ENCODE data around the gene STAG1. TPM values are rescaled to one million over a fixed set of nuclear protein-coding genes. Genes with fewer than 3 reads are reported as not detected.
"Not testable (repeated sequence)": the region's sequence is repeated elsewhere in the genome, so short reads cannot be mapped to it uniquely, and the experiment has no call there.

The STAG1 gene
- total RNA-seq, 1 donor = 40.0 TPM

DNA sequence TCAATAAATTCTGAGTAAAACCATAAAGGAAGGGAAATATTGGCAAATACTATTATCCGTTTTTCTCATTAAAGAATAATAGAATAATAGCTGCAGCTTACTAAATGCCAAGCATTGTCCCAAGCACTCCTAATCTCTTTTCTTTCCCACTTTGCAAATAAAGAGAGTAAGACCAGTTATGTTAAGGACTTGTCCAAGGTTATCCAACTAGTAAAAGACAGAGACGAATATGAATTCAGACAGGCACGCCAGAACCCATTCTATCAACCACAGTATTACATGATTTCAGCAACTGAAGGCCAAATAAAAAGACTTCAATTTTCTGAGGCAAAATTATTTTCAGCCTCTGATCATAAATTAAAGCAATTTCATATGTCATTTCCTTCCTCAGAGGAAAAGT lies 235.5 kb downstream of the STAG1 start:
- Histone ChIP-seq H3K4me3 (ENCODE audit: low read length) (no peak overlapping the region), H3K4me1 (ENCODE audit: insufficient read depth, low read length) (no peaks in the 10 kb centered on the region), H3K9me3 (ENCODE audit: low read depth, low read length) (no peaks in the 10 kb centered on the region), H3K27me3 (ENCODE audit: insufficient read depth, low read length) (no peaks in the 10 kb centered on the region)

DNA sequence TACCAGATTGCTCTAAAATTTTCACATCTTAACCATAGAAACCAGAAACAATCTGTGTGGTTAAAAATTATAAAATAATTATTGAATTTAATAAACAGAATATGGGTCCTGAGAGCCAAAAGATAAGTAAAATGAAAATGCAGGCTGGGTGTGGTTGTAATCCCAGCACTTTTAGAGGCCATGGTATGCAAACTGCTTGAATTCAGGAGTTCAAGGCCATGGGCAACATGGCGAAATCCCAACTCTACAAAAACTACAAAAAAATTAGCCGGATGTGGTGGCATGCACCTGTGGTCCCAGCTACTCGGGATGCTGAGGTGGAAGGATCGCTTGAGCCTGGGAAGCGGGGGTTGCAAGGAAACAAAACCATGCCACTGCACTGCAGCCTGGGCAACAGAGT lies 236.1 kb downstream of the STAG1 start:
- Histone ChIP-seq H3K9me3 (ENCODE audit: low read depth, low read length) (no peaks in the 10 kb centered on the region), H3K27me3 (ENCODE audit: insufficient read depth, low read length) (no peaks in the 10 kb centered on the region), H3K4me3 (ENCODE audit: low read length) (no peak overlapping the region), H3K4me1 (ENCODE audit: insufficient read depth, low read length) (no peaks in the 10 kb centered on the region)

DNA sequence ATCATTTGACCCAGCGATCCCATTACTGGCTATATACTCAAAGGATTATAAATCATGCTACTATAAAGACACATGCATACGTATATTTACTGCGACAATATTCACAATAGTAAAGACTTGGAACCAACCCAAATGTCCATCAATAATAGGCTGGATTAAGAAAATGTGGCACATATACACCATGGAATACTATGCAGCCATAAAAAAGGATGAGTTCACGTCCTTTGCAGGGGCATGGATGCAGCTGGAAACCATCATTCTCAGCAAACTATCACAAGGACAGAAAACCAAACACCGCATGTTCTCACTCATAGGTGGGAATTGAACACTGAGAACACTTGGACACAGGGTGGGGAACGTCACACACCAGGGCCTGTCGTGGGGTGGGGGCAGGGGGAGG lies 237.6 kb downstream of the STAG1 start:
- not testable (repeated sequence) for H3K9me3 ChIP-seq (ENCODE audit: low read depth, low read length); H3K4me3 ChIP-seq (ENCODE audit: low read length); H3K4me1 ChIP-seq (ENCODE audit: insufficient read depth, low read length); H3K27me3 ChIP-seq (ENCODE audit: insufficient read depth, low read length)

DNA sequence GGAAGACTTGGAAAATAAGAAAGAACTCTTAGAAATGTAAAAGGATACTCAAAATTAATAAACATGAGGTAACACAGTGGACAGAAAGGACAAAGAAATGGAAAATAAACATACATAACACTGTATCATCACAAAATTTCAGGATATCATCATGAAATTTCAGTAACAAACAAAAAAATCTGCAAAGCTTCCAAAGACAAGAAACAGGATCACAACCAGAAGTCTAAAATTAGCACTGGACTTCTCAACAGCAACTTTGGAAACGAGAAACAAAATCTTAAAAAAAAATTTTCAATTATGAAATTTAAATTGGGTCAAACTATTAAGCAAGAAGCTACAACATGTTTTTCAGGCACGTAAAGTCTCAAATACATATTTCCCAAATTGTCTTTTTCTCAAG lies 238.8 kb downstream of the STAG1 start:
- Histone ChIP-seq H3K9me3 (ENCODE audit: low read depth, low read length) (no peaks in the 10 kb centered on the region), H3K27me3 (ENCODE audit: insufficient read depth, low read length) (no peaks in the 10 kb centered on the region), H3K4me3 (ENCODE audit: low read length) (no peak overlapping the region), H3K4me1 (ENCODE audit: insufficient read depth, low read length) (no peaks in the 10 kb centered on the region)

DNA sequence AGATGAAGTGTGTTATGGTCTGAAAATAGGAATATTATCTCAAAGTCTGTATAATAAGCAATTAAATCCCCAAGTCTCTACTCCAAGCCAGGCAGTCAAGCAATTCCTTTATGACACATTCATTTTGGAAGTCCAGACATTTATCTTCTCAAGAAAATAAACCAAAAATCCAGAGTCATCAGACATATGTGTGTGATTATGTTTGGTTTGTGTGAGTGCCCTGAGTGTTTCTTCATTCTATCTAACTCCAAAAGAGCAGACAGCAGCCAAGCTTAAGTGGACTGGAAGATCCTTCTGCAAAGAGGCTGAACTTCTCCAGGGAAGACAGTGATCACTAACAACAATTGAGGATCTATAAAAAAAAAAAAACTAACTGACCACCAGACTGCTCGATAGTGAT lies 239.8 kb downstream of the STAG1 start:
- Histone ChIP-seq H3K9me3 (ENCODE audit: low read depth, low read length) (no peaks in the 10 kb centered on the region), H3K4me1 (ENCODE audit: insufficient read depth, low read length) (no peaks in the 10 kb centered on the region)

DNA sequence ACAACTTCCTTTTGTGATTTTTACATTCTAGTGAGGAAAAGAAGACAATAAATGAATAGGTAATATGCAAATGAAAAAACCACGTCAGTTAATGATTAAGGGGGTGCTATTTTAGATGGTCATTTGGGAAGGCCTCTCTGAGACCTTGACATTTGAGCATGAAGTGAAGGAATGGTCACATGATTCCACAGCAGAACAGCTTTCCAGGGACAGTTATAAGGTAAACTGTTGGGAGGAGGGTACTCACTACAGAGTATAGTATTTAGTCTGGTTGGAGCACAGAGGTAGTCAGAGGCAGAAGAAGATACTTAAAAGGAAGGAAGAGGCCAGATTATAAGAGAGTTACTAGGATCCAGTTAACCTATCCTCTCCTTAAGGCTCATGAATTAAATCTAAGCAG lies 246.5 kb downstream of the STAG1 start:
- no peaks in the 10 kb centered on the region for H3K4me1 ChIP-seq (ENCODE audit: insufficient read depth, low read length)
- H3K27me3 ChIP-seq (ENCODE audit: insufficient read depth, low read length) = no peaks in the 10 kb centered on the region

More for the DNA sequence above, 239.8 kb downstream of the STAG1 start:
- H3K27me3 ChIP-seq (ENCODE audit: insufficient read depth, low read length) = no peaks in the 10 kb centered on the region
- no peak overlapping the region for H3K4me3 ChIP-seq (ENCODE audit: low read length)

DNA sequence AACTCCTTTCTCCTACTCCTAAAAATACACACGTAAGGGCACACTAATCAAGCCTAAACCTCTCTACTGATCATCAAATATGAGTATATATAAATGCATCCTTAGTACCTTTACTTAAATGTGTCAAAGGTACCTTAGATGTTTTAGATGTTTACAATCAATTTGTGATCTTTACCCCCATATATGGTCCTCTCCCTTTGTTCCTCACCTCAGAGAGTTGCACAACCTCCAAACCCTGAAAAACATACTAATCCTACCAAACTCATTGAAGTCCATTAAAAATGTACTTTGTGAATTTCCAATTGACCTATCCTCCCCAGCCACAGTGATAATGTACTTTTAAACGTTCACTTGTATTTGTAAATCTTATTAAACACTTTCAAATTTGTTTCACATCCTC lies 249.1 kb downstream of the STAG1 start:
- Histone ChIP-seq H3K4me3 (ENCODE audit: low read length) (no peak overlapping the region), H3K4me1 (ENCODE audit: insufficient read depth, low read length) (no peaks in the 10 kb centered on the region), H3K9me3 (ENCODE audit: low read depth, low read length) (no peaks in the 10 kb centered on the region), H3K27me3 (ENCODE audit: insufficient read depth, low read length) (no peaks in the 10 kb centered on the region)

More for the DNA sequence above, 246.5 kb downstream of the STAG1 start:
- no peak overlapping the region for H3K4me3 ChIP-seq (ENCODE audit: low read length)
- H3K9me3 ChIP-seq (ENCODE audit: low read depth, low read length) = no peaks in the 10 kb centered on the region

DNA sequence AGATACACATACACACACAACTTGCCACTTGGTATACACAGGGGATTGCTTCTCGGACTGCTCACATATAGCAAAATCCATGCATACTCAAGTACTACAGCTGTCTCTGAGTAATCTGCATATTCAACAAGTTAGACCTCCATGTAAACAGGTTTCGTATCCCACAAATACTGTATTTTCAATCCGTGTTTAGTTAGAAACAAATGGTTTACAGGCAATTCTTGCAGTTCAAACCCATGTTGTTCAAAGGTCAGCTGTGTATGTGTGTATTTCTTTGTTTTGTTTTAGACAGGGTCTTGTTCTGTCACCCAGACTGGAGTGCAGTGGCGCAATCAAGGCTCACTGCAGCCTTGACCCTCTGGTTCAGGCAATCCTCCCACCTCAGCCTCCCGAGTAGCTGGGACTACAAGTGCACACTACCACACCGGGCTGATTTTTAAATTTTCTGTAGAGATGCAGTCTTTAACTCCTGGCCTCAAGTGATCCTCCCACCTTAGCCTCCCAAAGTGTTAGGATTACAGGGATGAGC lies 253.2 kb downstream of the STAG1 start:
- Histone ChIP-seq H3K9me3 (ENCODE audit: low read depth, low read length) (no peaks in the 10 kb centered on the region), H3K4me1 (ENCODE audit: insufficient read depth, low read length) (no peaks in the 10 kb centered on the region), H3K4me3 (ENCODE audit: low read length) (no peak overlapping the region), H3K27me3 (ENCODE audit: insufficient read depth, low read length) (no peaks in the 10 kb centered on the region)

DNA sequence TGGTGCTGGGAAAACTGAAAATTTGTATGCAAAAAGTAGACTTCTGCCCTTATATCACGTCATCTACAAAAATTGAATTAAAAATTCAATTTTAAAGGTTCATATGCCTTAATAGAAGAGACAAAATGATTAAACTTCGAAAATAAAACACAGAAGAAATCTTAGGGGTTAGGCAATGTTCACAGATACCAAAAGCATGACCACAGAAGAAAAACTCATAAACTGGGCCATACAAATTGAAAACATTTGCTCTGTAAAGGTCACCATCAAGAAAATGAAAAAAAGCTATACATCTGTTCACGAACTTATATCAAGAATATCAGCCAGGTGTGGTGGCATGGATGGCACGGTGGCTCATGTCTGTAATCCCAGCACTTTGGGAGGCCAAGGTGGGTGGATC lies 257.0 kb downstream of the STAG1 start:
- Histone ChIP-seq H3K9me3 (ENCODE audit: low read depth, low read length) (no peaks in the 10 kb centered on the region), H3K4me1 (ENCODE audit: insufficient read depth, low read length) (no peaks in the 10 kb centered on the region), H3K4me3 (ENCODE audit: low read length) (no peak overlapping the region), H3K27me3 (ENCODE audit: insufficient read depth, low read length) (no peaks in the 10 kb centered on the region)

DNA sequence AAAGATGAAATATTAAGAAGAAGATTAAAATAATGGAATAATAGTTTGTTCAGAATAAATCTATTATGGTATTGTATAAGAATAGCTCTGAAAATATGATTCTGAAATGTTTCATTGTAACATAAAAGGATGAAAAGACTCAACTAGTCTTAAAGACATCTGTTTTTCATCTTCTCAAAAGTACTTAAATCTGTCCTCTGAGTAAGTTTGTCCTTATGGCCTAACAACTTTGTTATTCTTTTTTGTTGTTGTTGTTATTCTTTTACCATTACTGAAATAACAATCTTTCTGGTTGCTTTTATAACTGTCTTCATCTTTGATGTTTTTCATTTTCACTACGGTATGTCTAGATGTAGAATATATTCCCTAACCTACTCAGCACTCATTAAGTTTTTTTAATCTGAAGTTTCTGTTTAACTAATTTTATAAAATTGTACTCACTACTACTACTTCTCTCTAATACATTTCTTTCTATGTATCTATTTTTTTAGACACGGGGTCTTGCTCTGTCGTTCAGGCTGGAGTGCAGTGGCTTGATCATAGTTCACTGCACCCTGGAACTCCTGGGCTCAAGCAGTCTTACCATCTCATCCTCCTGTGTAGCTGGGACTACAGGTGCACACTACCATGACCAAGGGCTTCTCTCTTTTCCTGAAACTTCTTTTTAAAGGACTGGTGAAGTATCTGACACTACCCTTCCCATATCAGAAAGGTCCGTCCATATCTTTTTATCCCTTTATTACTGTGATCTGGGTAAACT lies 261.4 kb downstream of the STAG1 start:
- Histone ChIP-seq H3K9me3 (ENCODE audit: low read depth, low read length) (no peaks in the 10 kb centered on the region), H3K27me3 (ENCODE audit: insufficient read depth, low read length) (no peaks in the 10 kb centered on the region), H3K4me1 (ENCODE audit: insufficient read depth, low read length) (no peaks in the 10 kb centered on the region), H3K4me3 (ENCODE audit: low read length) (no peak overlapping the region)

DNA sequence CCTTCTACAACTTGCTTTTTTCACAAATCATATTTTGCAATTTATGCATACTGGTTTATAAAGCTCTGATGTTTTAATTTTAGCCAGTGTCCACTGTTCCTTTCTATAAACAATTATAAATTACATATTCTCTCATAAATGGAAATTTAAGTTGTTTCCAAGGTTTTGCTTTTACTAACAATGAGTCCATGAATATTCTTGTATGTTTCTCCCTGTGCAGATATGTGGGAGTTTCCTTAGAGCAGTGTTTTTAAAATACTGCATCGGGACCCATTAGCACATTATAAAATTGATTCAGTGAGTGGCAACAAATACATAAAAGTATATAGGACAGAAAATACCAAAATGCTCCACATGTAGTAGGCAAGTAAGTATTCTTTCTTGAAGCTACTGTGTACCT lies 266.4 kb downstream of the STAG1 start:
- no peaks in the 10 kb centered on the region for H3K27me3 ChIP-seq (ENCODE audit: insufficient read depth, low read length)
- no peak overlapping the region for H3K4me3 ChIP-seq (ENCODE audit: low read length)
- no peaks in the 10 kb centered on the region for H3K9me3 ChIP-seq (ENCODE audit: low read depth, low read length)
- H3K4me1 ChIP-seq (ENCODE audit: insufficient read depth, low read length) = no peaks in the 10 kb centered on the region

DNA sequence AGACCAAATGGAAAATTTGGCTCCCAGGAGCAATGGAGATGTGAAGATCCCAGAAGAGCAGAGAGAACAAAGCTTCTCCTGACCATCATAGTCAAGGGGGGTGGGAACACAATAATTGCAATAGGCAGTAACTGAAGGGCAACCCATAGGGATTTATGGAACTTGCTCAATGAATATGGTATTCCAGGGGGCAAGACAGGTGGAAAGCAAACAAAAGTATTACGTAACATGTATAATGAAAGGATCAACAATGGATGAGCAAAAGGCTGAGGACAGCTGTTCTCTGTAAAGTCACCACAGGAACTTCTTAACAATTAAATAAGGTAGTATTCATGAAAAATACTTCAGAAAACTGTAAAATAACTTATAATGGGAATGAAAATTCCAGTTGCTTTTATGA lies 275.9 kb downstream of the STAG1 start:
- H3K4me3 ChIP-seq (ENCODE audit: low read length) = no peak overlapping the region
- H3K9me3 ChIP-seq (ENCODE audit: low read depth, low read length) = no peaks in the 10 kb centered on the region
- no peaks in the 10 kb centered on the region for H3K27me3 ChIP-seq (ENCODE audit: insufficient read depth, low read length)
- H3K4me1 ChIP-seq (ENCODE audit: insufficient read depth, low read length) = peaks cover 11% of the 10 kb centered on the region

DNA sequence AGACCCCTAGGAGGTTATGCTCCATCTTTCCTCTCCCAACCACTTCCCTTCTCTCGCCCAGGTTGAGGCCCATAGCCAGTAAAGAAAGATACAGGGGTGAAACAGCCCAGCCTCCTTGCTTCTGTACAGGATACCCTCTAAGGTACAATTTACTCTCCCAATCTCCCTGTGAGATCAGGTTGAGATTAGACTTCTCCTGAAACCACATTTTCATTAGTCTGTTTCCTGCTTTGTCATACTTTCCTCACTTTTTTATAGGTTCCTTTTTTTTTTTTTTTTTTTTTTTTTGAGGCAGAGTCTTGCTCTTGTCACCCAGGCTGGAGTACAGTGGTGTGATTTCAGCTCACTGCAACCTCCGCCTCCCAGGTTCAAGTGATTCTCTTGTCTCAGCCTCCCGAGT lies 277.3 kb downstream of the STAG1 start:
- H3K4me1 ChIP-seq (ENCODE audit: insufficient read depth, low read length) = peaks cover 11% of the 10 kb centered on the region
- not testable (repeated sequence) for H3K27me3 ChIP-seq (ENCODE audit: insufficient read depth, low read length); H3K9me3 ChIP-seq (ENCODE audit: low read depth, low read length); H3K4me3 ChIP-seq (ENCODE audit: low read length)

DNA sequence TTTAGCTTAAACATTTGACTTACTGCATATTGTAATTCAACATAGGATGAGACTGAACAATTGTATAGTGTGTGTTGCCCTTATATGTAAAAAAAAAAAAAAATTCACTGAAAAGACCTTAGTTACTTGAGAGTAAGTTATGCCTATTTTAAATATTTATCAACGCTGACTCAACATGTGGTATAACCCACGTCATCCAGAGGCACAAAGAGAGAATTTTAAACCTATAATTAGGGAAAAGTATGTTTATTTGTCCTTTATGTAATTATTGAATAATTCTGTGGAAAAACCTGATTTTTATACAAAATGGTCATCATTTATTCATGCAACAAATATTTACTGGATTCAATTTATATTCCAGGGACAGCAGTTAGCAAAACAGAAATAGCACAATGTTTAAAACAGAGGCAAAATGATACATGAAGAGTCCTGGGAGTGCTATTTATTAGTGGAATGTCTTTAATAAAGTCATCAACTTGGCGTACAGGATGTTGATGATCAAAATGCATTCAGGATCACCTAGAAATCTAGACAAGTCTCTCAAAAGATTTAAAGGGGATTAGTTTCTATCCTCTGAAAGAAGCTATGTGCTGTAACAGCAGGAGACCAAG lies 278.4 kb downstream of the STAG1 start:
- Histone ChIP-seq H3K4me1 (ENCODE audit: insufficient read depth, low read length) (peaks cover 11% of the 10 kb centered on the region), H3K27me3 (ENCODE audit: insufficient read depth, low read length) (no peaks in the 10 kb centered on the region), H3K9me3 (ENCODE audit: low read depth, low read length) (no peaks in the 10 kb centered on the region), H3K4me3 (ENCODE audit: low read length) (no peak overlapping the region)

DNA sequence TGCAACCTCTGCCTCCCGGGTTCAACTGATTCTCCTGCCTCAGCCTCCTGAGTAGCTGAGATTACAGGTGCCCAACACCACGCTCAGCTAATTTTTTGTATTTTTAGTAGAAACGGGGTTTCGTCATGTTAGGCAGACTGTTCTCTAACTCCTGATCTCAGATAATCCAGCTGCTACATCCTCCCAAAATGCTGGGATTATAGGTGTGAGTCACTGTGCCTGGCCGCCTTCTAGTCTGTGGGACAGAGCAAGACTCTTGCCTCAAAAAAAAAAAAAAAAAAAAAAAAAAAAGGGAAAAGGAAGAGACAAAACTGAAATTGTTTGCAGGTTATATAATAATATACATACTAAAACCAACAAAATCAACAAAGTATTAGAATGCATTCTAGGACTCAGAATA lies 286.9 kb downstream of the STAG1 start:
- Histone ChIP-seq H3K4me3 (ENCODE audit: low read length) (no peak overlapping the region), H3K4me1 (ENCODE audit: insufficient read depth, low read length) (no peaks in the 10 kb centered on the region), H3K9me3 (ENCODE audit: low read depth, low read length) (no peaks in the 10 kb centered on the region)

DNA sequence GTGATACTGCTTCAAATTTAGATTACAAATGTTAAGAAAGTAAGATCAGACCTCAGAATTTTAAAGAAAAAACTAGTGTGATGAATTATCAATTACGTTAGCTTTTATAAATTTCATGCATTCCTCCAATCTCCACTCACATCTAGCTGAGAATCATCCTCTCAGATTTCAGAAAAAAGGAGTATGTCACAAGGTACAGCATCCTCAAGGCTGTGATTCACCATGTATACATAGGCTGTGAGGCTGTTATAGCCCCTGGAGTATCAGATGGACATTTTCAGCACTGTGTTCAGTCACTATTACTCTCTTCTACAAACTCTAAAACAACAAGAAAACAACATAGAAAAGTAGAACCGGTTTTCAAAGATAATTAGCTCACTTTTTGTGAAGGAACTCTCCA lies 287.7 kb downstream of the STAG1 start:
- no peaks in the 10 kb centered on the region for H3K27me3 ChIP-seq (ENCODE audit: insufficient read depth, low read length)
- no peak overlapping the region for H3K4me3 ChIP-seq (ENCODE audit: low read length)
- H3K4me1 ChIP-seq (ENCODE audit: insufficient read depth, low read length) = no peaks in the 10 kb centered on the region
- no peaks in the 10 kb centered on the region for H3K9me3 ChIP-seq (ENCODE audit: low read depth, low read length)

More for the DNA sequence above, 286.9 kb downstream of the STAG1 start:
- H3K27me3 ChIP-seq (ENCODE audit: insufficient read depth, low read length) = no peaks in the 10 kb centered on the region
